Gastroesophageal sphincter (tissue), 3 donors: ENCODE results near the gene ALS2.

Experiments
- CTCF ChIP-seq, 4 experiments: fragments of 200-600 bp in 2 of 4; fragments of 450-650 bp in 2 of 4; sonication (generic) in 1 of 4; IDR thresholded peaks; one replicate each; pipeline ENCODE4 v1.5.1; 2017 to 2019; ENCODE audit warnings: antibody characterized with exemption in 4 of 4, mild to moderate bottlenecking in 2 of 4, moderate library complexity in 2 of 4
- POLR2A ChIP-seq, 2 donors: fragments of 450-650 bp; IDR thresholded peaks; one replicate each; pipeline ENCODE4 v1.6.1; 2017; ENCODE audit warnings: antibody characterized with exemption in 2 of 2, mild to moderate bottlenecking in 2 of 2, moderate library complexity in 1 of 2

DNA sequence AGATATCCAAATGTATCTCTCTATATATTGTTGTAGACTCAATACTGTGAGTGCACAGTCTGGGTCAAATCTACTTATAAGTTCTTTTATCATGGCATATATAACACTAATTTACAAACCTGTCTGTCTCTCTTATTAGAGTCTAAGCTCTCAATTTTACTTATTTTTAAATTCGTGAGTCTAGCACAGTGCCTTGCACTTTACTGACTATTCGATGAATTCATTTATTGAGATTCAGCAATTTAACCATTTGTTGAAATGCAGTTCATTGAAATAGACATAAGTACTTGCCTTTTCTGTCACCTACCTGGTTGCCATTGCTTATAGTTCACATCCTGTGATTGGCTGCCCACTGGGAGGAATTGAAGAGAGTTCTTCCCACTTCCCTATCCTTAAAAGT is 10.3 kb upstream of the ALS2 start:
- TF ChIP-seq CTCF (IDR thresholded peaks at IDR 0.05) (no peak), POLR2A (IDR thresholded peaks at IDR 0.05) (no peak)
